ENCODE results near the gene GADD45A.

GRCh38 chr1:67662884-67663283, 22.1 kb upstream of the GADD45A start:
- TF ChIP-seq TAF1 (IDR thresholded peaks at IDR 0.05; ENCODE audit: low read depth, low read length): no peak
- TF ChIP-seq POLR2AphosphoS5 (IDR thresholded peaks at IDR 0.05; ENCODE audit: low read depth, low read length): no peak
- TF ChIP-seq POLR2A (IDR thresholded peaks at IDR 0.05; ENCODE audit: low read depth, low read length): no peak
- no peak for TF ChIP-seq PAX5 (IDR thresholded peaks at IDR 0.05; ENCODE audit: insufficient read depth, low read length, severe bottlenecking)
- no peak for TF ChIP-seq SPI1 (IDR thresholded peaks at IDR 0.05; ENCODE audit: low read depth, low read length)
- TF ChIP-seq POU2F2 (IDR thresholded peaks at IDR 0.05; ENCODE audit: low read depth, low read length): no peak

Data from GM12891 (cell line).